IPS-NIHi7 (cell line): ENCODE results near the gene ALAS2.
"Not testable (repeated sequence)": the region's sequence is repeated elsewhere in the genome, so short reads cannot be mapped to it uniquely, and the experiment has no call there.

Source experiments
- DNase-seq: peaks from one replicate; pipeline ENCODE4 v3.0.0; 2012; ENCODE audit warnings: mixed read lengths; ENCODE audit errors: extremely low spot score

The ALAS2 gene

DNA sequence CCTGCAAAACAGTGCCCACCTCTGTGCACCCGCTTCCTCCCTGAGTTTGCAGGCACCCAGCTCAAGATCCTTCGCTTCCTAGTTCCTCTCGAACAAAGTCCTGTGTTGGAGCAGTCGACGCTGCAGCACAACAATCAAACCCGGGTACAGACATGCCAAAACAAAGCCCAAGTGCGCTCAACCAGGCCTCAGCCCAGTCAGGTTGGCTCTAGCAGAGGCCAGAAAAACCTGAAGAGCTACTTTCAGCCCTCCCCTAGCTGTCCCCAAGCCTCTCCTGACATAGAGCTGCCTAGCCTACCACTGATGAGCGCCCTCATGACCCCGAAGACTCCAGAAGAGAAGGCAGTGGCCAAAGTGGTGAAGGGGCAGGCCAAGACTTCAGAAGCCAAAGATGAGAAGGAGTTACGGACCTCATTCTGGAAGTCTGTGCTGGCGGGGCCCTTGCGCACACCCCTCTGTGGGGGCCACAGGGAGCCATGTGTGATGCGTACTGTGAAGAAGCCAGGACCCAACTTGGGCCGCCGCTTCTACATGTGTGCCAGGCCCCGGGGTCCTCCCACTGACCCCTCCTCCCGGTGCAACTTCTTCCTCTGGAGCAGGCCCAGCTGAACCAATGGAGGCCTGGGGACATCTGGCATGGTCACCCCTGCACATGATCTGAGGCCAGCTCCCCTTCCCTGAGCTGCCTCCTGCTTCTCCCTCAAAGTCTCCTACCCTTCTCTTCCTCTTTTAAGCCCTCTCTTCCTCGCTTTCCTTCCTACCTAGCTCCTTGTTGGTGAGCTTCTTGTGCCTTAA, 23.8 kb downstream of the ALAS2 start:
- DNase-seq: no peak

DNA sequence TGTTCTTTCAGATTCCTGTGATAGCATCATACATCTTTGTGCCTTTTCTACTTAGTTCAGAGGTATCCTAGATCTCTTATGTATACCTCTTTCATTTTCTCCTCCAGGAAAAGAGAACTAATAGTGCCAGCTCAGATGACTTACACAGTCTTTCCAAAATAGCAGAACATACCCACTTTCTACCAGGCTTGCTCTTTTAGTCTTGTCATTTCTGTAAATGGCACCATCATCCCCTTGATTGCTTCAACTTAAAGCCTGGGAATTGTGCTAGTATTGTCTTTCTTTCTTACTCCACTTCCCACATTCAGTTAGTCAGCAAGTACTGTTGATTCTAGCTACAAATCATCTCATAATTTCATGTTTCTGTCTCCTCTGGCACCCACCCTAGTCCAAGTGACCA, 25.5 kb downstream of the ALAS2 start:
- DNase-seq: no peak

DNA sequence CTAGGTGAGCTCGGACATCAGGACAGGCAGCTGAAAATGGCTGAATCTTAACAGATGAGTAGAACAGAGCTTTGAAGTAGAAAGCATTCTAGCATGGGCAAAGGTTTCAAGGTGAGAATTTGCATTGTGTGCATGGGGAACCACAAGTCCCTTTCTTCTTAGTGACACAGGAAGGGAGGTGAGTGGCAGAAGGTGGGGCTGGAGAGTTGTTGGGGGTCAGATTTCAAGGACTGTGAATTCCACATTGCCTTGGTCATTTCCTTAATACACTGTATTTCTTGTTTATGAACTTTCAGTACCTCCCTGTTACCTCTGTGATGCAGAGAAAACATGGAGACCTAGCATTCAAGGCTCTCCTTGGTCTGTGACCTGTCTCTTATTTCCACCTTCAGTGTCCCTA, 26.5 kb downstream of the ALAS2 start:
- DNase-seq: no peak

DNA sequence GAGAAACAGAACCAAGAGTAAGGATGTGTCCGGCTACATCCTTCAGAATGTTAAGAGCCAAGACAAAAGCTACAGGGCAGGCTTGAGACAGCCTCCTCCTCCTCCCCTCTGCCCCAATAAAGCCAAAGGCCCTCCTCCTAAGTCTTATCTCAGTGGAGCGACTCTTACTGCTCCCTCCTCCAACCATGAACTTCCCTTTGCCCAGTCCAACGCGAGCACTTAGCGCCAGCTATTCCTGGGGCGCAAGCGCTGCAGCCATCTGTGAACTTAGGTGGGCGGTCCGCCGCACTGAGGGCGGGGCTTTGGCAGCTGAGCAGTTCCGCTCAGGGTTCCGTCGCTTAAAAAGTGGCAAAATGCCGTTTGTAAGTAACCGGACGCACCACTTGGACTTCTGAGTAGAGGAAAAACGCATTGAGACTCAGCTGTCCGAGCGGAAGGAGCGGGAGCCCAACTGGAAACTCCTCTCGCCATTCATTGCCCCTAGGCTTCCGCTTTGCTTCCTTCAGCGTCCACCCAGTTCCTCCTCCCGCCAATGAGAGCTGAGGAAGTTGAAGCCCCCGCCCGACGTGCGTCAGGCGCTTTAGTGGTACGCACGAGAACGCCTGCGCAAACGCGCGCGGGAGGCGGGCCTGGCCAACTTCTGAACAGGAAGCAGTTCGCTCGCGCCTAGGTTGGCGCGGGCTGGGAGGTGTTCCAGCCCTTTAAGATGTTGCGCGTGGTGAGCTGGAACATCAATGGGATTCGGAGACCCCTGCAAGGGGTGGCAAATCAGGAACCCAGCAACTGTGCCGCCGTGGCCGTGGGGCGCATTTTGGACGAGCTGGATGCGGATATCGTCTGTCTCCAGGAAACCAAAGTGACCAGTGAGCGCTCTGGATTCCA, 30.8 kb downstream of the ALAS2 start, which contains the start of gene APEX2:
Gene APEX2 (plus strand): TSS at position 647 of the 882 bp plus-strand sequence. CDS start 60 bp downstream, at position 707.
- DNase-seq: peak; percentile 82

DNA sequence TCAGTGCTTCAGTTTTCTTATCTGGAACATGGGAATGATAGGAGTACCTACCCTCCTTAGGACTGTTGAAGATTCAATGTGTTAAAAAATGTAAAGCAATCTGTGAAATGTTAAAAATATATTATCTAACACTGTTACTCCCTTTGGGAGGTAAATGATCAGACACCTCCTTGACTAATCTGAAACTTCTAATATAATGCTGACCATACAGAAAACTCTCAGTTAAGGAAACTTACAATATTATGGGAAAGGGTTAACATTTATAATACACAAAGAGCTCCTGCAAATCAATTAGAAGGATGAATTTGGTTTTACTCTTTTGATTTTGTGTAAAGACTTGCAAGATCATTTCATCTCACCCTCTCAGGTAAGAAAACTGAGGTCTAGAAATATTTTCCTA, 35.2 kb downstream of the ALAS2 start:
- no peak for DNase-seq

DNA sequence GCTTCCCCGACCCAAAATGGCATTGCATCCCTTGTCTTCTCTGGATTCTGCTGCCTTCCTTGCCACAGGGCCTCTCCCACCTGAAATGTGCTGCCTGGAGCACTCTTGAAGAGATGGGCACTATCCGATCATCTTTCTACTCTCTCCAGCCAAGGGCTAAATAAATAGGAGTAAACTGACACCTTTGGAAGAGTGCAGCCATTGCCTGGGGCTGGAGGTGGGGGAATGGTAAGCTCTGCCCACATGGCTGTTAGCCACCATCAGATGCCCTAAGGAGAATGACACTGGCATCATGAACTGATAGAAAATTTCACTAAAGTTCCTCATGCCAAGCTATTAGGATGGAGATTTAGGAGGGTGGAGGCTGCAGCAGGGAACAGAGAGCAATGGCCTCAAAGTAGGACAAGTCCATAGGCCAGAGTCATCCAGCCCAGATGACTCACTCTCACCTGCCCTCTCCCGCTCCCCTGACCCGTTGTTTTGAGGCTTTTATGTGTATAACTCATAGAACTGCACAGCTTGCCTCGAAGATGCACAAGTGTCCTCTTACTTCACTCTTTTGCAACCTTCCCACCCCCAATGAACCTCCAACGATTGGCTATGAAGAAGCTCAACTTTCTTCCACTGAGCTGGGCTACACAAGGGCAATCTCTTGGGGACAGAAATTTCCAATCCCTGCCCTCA, 36.0 kb downstream of the ALAS2 start:
- DNase-seq: no peak

DNA sequence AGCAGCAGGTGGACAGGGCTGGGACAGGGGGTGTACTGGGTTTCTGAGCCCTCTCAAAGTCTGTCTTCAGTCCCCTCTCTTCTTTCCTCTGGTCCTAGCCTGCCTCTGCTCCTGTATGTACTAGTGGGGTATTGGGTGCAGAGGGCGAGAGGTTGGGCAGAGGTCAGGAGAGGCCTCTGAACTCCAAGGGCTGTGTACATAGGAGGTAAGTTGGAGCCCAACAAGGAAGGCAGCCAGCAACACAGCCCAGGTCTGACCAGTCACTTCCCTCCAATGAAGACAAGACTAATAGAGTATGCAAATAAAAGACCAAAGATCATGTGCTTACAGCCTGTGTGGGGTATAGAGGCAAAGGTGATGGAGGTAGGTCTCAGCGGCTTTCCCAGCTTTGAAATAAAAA, 36.7 kb downstream of the ALAS2 start, which contains the start of gene PFKFB1:
Gene PFKFB1 (minus strand): TSS at position 90 of the 400 bp plus-strand sequence. CDS start 181 bp downstream, outside the sequence.
- DNase-seq: no peak

DNA sequence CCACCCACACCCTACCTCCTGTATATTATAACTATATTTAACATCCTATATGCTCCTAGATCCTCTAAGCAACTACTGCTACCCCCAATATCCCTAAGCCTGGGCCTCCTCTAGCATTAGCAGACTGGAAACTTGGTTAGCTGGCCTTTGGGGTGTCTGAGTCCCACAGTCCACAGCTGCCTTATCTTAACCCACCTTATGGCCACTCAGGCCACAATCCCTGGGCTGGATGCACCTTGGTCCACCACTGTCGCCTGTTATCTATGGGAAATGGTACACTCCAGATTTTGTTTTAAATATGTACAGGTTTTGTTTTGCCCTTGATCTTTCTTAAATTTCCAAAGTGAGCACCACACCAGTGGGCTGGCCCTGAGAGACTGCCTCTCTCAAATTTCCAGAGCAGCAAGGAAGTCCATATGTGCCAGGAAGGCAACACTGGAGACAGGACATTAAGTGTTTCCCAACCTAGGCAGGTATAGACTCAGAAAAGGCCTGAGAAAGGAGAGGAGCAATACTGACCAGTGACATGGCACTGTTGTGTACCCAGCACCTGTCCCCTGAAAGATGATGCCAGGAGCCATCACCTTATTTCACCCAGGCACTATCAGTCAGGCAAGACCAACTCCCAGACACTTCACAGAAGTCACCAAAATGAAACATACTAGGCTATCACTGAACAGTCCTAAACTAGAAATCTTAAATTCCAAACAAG, 37.7 kb downstream of the ALAS2 start:
- DNase-seq: no peak

DNA sequence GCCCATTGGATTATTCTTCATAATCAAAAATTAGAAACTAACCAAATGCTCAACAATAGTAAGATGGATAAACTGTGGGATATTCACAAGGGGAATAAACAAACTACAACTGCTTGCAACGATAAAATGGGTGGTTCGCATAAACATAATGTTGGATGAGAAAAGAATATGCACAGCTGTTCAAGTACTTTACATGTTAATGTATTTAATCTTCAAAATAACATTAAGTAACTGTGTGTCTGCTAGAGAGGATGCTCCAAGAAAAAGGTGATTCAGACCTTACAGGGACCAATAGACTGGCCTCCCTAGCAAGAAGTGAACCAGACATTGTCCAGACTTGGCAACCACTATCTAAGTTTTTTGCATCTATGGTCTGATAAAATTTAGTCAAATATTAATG, 39.1 kb downstream of the ALAS2 start:
- DNase-seq: no peak

DNA sequence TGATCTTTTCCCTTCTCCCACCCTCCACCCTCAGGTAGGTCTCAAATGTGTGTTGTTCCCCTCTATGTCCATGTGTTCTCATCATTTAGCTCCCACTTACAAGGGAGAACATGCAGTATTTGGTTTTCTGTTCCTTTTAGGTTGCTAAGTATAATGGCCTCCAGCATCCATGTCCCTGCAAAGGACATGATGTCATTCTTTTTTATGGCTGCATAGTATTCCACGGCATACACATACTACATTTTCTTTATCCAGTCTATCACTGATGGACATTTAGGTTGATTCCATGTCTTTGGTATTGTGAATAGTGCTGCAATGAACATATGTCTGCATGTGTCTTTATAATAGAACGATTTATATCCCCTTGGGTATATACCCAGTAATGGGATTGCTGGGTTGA, 47.5 kb downstream of the ALAS2 start:
- not testable (repeated sequence) for DNase-seq

DNA sequence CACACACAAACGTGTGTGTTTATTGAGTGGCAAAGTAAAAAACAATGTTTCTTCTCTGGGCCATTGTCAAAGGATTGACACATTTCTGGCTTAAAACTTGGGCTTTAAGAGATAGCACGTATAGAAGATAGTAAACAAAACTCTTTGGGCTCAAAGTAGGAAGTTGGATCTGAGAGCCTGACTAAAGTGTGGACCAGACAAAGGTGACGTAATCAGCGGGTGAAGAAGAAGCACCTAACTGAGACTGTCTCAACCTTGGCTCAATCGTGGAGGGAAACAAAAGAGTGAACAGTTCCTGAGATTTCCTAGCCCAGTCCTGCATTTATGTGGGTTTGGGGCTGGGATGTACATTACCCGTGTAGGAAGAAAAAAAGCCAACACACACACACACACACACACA, 50.4 kb downstream of the ALAS2 start:
- no peak for DNase-seq

DNA sequence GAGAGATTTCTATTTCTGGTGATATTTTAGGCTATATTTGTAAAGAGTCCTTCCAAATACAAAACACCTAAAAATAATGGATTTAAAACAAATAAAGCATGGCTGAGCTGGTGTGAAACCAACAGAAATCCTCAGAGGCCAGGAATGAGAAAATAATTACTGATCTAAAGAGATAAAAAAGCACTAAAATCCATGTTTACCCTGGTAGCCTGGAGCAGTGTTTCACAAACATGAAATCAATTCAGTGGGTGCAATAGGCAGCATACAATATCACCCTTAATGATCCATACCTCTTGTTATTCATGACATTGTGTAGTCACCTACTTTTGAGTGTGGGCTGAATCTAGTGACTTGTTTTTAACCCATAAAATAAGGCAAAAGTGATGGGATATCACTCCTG, 51.3 kb downstream of the ALAS2 start:
- no peak for DNase-seq

DNA sequence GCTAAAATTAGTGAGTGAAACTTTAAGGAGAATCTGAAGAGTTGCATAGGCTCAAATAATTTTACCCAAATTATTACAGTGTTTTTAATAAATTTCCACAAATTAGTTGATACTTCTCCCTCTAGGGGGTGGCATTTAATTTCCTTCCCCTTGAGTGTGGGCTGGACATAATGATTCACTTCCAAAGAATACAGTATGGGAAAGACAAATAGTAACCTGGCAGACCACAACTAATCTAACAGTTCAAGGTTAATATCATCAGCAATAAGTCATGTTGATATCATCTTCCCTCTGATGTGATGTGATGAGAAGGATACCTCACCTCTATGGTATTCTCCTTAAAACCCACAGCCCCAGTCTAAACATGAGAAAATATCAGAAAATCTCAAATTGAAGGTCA, 52.3 kb downstream of the ALAS2 start:
- no peak for DNase-seq

DNA sequence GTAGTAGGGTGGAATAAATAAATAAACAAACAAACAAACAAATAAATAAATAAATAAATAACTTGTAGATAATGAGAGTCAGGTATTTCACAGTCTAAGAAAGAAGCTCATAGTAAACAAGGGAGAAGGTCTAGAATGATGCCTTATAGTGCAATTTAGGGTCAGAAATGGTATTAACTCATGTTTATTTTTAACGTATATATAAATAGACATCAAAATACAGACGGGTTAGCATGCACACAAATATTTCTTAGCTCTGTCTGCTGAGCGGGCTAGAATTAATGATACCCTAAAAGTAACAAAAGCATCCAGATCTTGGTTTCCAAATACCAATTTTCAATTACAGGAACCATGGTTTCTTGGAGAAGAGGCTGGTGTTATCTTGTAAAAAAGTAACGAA, 53.4 kb downstream of the ALAS2 start:
- DNase-seq: no peak

DNA sequence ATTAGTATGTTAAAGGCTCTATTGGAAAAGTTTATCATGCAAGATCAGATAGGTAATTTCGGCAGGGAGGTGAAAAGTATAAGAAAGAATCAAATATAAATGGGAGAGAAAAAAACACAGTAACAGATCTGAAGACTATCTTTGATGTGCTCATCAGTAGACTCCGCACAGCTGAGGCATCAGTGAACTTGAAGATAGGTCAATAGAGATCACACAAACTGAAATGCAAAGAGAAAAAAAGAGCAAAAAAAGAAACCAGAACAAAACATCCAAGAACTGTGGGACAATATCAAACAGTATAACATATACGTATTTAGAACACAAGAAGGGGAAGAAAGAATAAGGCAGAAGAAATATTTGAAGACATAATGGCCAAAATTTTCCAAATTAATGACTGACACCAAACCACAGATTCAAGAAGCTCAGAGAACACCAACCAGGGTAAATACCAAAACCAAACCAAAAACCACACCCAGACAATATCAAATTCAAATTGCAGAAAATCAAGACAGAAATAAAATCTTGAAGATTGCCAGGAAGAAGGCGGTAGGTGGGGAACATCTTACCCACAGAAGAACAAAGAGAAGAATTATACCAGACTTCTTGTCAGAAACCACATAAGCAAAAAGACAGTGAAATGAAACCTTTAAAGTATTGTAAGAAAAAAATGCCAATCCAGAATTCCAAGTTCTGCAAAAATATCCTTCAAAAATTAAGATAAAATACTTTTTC, 65.8 kb downstream of the ALAS2 start:
- no peak for DNase-seq

DNA sequence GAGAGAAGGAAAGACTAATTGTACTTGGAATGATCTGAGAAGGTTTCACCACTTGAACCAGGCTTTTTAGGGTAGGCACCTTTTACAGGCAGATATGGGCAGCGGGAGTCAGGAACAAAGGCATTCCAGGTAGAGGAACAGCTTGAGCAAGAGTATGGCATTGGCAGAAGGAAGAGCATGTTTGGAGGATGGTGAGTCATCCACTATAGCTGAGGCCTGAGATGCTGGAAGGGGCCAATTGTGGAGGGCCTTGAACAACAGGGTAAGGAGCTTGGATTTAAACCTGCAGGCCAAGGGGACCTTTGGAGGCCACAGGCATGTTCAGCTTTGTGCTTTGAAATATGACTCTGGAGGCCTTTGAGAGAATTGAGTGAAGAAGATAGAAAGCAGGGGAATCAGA, 69.0 kb downstream of the ALAS2 start:
- no peak for DNase-seq
